ENCODE results near the gene NONO. TPM values are rescaled to one million over a fixed set of nuclear protein-coding genes. Genes with fewer than 3 reads are reported as not detected.
A peak's percentile ranks its signal among the peaks of the same experiment; 100 is the strongest.

NONO gene, protein sequence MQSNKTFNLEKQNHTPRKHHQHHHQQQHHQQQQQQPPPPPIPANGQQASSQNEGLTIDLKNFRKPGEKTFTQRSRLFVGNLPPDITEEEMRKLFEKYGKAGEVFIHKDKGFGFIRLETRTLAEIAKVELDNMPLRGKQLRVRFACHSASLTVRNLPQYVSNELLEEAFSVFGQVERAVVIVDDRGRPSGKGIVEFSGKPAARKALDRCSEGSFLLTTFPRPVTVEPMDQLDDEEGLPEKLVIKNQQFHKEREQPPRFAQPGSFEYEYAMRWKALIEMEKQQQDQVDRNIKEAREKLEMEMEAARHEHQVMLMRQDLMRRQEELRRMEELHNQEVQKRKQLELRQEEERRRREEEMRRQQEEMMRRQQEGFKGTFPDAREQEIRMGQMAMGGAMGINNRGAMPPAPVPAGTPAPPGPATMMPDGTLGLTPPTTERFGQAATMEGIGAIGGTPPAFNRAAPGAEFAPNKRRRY
- polyA plus RNA-seq (2011; rRNA removed), result 233 and 276 TPM in 2 replicates
- 244 and 245 TPM in 2 replicates for polyA minus RNA-seq (2011; rRNA and poly(A)+ RNA removed)

- peak; percentile 23; the same call in 1 of the 2 replicates for TF ChIP-seq CTCF (IDR thresholded peaks at IDR 0.05; ENCODE audit: insufficient read depth, low read depth, low read length)
- peak within 1 kb of the TSS; percentile 72 for H3K4me3 ChIP-seq (ENCODE audit: low read depth, low read length)
- no peaks in the 10 kb centered on the region for H3K27me3 ChIP-seq (ENCODE audit: control insufficient read depth, insufficient read depth, low read length)
- ChIA-PET POLR2A (interaction anchor here (0.8 to 0.9 kb wide), 3 partner anchors 18 to 83 kb away, joined by 3 to 5 read pairs (median 4); partner anchors contain the start of genes ITGB1BP2, TAF1 and ZMYM3), CTCF (no interaction called here)
- peak; percentile 85 for DNase-seq (ENCODE audit: low read depth)
- no peaks in the 10 kb centered on the region for H3K36me3 ChIP-seq (ENCODE audit: control insufficient read depth, insufficient read depth, low read length)
Observed at GRCh38 chrX:71283403-71284143, at the start of gene NONO. TSS of gene NONO (plus strand) at chrX:71283635. CDS start at chrX:71290638, 7,003 bp downstream.

GRCh38 chrX:71235482-71235881, 48.0 kb upstream of the NONO start:
- no peak for TF ChIP-seq CTCF (IDR thresholded peaks at IDR 0.05; ENCODE audit: insufficient read depth, low read depth, low read length)
- ChIA-PET POLR2A (no interaction called here), CTCF (no interaction called here)
- Histone ChIP-seq H3K27me3 (ENCODE audit: control insufficient read depth, insufficient read depth, low read length) (no peaks in the 10 kb centered on the region), H3K4me3 (ENCODE audit: low read depth, low read length) (no peak overlapping the region), H3K36me3 (ENCODE audit: control insufficient read depth, insufficient read depth, low read length) (no peaks in the 10 kb centered on the region)
- no peak for DNase-seq (ENCODE audit: low read depth)

- H3K36me3 ChIP-seq (ENCODE audit: control insufficient read depth, insufficient read depth, low read length), result peaks cover 5% of the 10 kb centered on the region; the same call in 1 of the 2 replicates
- CTCF ChIA-PET, result no interaction called here
- POLR2A ChIA-PET, result no interaction called here
Observed at GRCh38 chrX:71236836-71237235, 46.6 kb upstream of the NONO start.

GRCh38 chrX:71239781-71240180, 43.7 kb upstream of the NONO start:
- no peak overlapping the region for H3K4me3 ChIP-seq (ENCODE audit: low read depth, low read length)
- H3K27me3 ChIP-seq (ENCODE audit: control insufficient read depth, insufficient read depth, low read length), result no peaks in the 10 kb centered on the region
- no peak for TF ChIP-seq CTCF (IDR thresholded peaks at IDR 0.05; ENCODE audit: insufficient read depth, low read depth, low read length)
- POLR2A ChIA-PET, result no interaction called here
- CTCF ChIA-PET, result no interaction called here
- peaks cover 10% of the 10 kb centered on the region for H3K36me3 ChIP-seq (ENCODE audit: control insufficient read depth, insufficient read depth, low read length)
- DNase-seq (ENCODE audit: low read depth), result no peak

More at GRCh38 chrX:71236836-71237235, 46.6 kb upstream of the NONO start:
- DNase-seq (ENCODE audit: low read depth), result no peak
- Histone ChIP-seq H3K27me3 (ENCODE audit: control insufficient read depth, insufficient read depth, low read length) (no peaks in the 10 kb centered on the region), H3K4me3 (ENCODE audit: low read depth, low read length) (no peak overlapping the region)
- no peak for TF ChIP-seq CTCF (IDR thresholded peaks at IDR 0.05; ENCODE audit: insufficient read depth, low read depth, low read length)

GRCh38 chrX:71241301-71241700, 42.1 kb upstream of the NONO start:
- CTCF ChIA-PET, result no interaction called here
- H3K36me3 ChIP-seq (ENCODE audit: control insufficient read depth, insufficient read depth, low read length), result peaks cover 17% of the 10 kb centered on the region
- POLR2A ChIA-PET, result no interaction called here
- H3K4me3 ChIP-seq (ENCODE audit: low read depth, low read length), result no peak overlapping the region
- H3K27me3 ChIP-seq (ENCODE audit: control insufficient read depth, insufficient read depth, low read length), result no peaks in the 10 kb centered on the region
- no peak for DNase-seq (ENCODE audit: low read depth)
- no peak for TF ChIP-seq CTCF (IDR thresholded peaks at IDR 0.05; ENCODE audit: insufficient read depth, low read depth, low read length)

Data from BJ (cell line).